ENCODE results near the gene REX1BD. TPM values are rescaled to one million over a fixed set of nuclear protein-coding genes. Genes with fewer than 3 reads are reported as not detected.
A peak's percentile ranks its signal among the peaks of the same experiment; 100 is the strongest.

Gene REX1BD
- polyA plus RNA-seq, 1 experiment, result 17.6 TPM

- no peaks in the 10 kb centered on the region for H3K27me3 ChIP-seq (ENCODE audit: control insufficient read depth, insufficient read depth, low read length)
- H3K9me3 ChIP-seq (ENCODE audit: control insufficient read depth, insufficient read depth, low read length), result no peaks in the 10 kb centered on the region
- ChIA-PET POLR2A (no interaction called here), CTCF (no interaction called here)
- no peak overlapping the region for H3K27ac ChIP-seq (ENCODE audit: low read depth, low read length)
- no peak for TF ChIP-seq CTCF (IDR thresholded peaks at IDR 0.05; ENCODE audit: low read depth, low read length)
- H3K4me3 ChIP-seq (ENCODE audit: low read depth, low read length), result no peak overlapping the region
- DNase-seq (ENCODE audit: low read depth, low spot score), result no peak
Observed at GRCh38 chr19:18577365-18577914, 11.2 kb upstream of the REX1BD start.

- no peak for TF ChIP-seq CTCF (IDR thresholded peaks at IDR 0.05; ENCODE audit: low read depth, low read length)
- ChIA-PET POLR2A (interaction anchor here (0.7 kb wide), 1 partner anchor 23 kb away, joined by 3 read pairs; the partner anchor contains the start of gene KXD1), CTCF (interaction anchor here (1.0 kb wide), 1 partner anchor 14 kb away, joined by 4 read pairs; no protein-coding TSS in a partner anchor)
- Histone ChIP-seq H3K27ac (ENCODE audit: low read depth, low read length) (no peak overlapping the region), H3K27me3 (ENCODE audit: control insufficient read depth, insufficient read depth, low read length) (peaks cover 3% of the 10 kb centered on the region), H3K4me3 (ENCODE audit: low read depth, low read length) (no peak overlapping the region), H3K9me3 (ENCODE audit: control insufficient read depth, insufficient read depth, low read length) (no peaks in the 10 kb centered on the region)
- DNase-seq (ENCODE audit: low read depth, low spot score), result no peak
Observed at GRCh38 chr19:18580311-18580710, 8.3 kb upstream of the REX1BD start.

GRCh38 chr19:18586306-18586705 lies 2.3 kb upstream of the REX1BD start:
- Histone ChIP-seq H3K4me3 (ENCODE audit: low read depth, low read length) (no peak overlapping the region), H3K9me3 (ENCODE audit: control insufficient read depth, insufficient read depth, low read length) (no peaks in the 10 kb centered on the region), H3K27me3 (ENCODE audit: control insufficient read depth, insufficient read depth, low read length) (peaks cover 3% of the 10 kb centered on the region), H3K27ac (ENCODE audit: low read depth, low read length) (no peak overlapping the region)
- ChIA-PET CTCF (interaction anchor here (1.2 to 2.2 kb wide), 3 partner anchors 8 to 261 kb away, joined by 3 to 7 read pairs (median 4); no protein-coding TSS in a partner anchor), POLR2A (interaction anchor here (1.1 kb wide), 1 partner anchor 15 kb away, joined by 3 read pairs; the partner anchor contains the start of gene UBA52)
- DNase-seq (ENCODE audit: low read depth, low spot score), result no peak
- TF ChIP-seq CTCF (IDR thresholded peaks at IDR 0.05; ENCODE audit: low read depth, low read length), result peak; percentile 13; the same call in 1 of the 2 replicates

GRCh38 chr19:18587561-18587960 lies 1.0 kb upstream of the REX1BD start:
- ChIA-PET CTCF (interaction anchor here (0.6 to 3.1 kb wide), 5 partner anchors 29 to 279 kb away, joined by 3 to 38 read pairs (median 6); no protein-coding TSS in a partner anchor), POLR2A (interaction anchor here (2.8 kb wide), 1 partner anchor 15 kb away, joined by 28 read pairs; the partner anchor contains the start of gene UBA52)
- Histone ChIP-seq H3K27me3 (ENCODE audit: control insufficient read depth, insufficient read depth, low read length) (peaks cover 1% of the 10 kb centered on the region), H3K9me3 (ENCODE audit: control insufficient read depth, insufficient read depth, low read length) (no peaks in the 10 kb centered on the region), H3K4me3 (ENCODE audit: low read depth, low read length) (no peak overlapping the region), H3K27ac (ENCODE audit: low read depth, low read length) (no peak overlapping the region)
- TF ChIP-seq CTCF (IDR thresholded peaks at IDR 0.05; ENCODE audit: low read depth, low read length), result no peak
- DNase-seq (ENCODE audit: low read depth, low spot score), result no peak

GRCh38 chr19:18587962-18588610 lies 512 bp upstream of the REX1BD start:
- no peaks in the 10 kb centered on the region for H3K27me3 ChIP-seq (ENCODE audit: control insufficient read depth, insufficient read depth, low read length)
- CTCF ChIA-PET, result interaction anchor here (0.6 to 3.1 kb wide), 11 partner anchors 14 to 279 kb away, joined by 3 to 38 read pairs (median 5); no protein-coding TSS in a partner anchor

More at GRCh38 chr19:18587962-18588610, 512 bp upstream of the REX1BD start:
- POLR2A ChIA-PET, result interaction anchor here (0.6 to 2.8 kb wide), 3 partner anchors 16 to 378 kb away, joined by 3 to 28 read pairs (median 6); partner anchors contain the start of gene UBA52
- no peaks in the 10 kb centered on the region for H3K9me3 ChIP-seq (ENCODE audit: control insufficient read depth, insufficient read depth, low read length)
- H3K27ac ChIP-seq (ENCODE audit: low read depth, low read length), result peak overlapping the region; percentile 77
- TF ChIP-seq CTCF (IDR thresholded peaks at IDR 0.05; ENCODE audit: low read depth, low read length), result no peak
- no peak for DNase-seq (ENCODE audit: low read depth, low spot score)
- peak overlapping the region; percentile 82 for H3K4me3 ChIP-seq (ENCODE audit: low read depth, low read length)

Data from AG04450 (cell line).